Keratinocyte (primary cell): ENCODE results near the gene TMPRSS6. TPM values are rescaled to one million over a fixed set of nuclear protein-coding genes. Genes with fewer than 3 reads are reported as not detected.

Experiments
- DNase-seq: peaks from one replicate; pipeline ENCODE4 v3.0.0-alpha.2; 2011; ENCODE audit warnings: low read depth, missing footprints, low spot score
- FAIRE-seq: peaks from 2 replicates; lab custom pipeline; 2011; peaks lifted over from hg19 to GRCh38; lab: Jason Lieb, UNC
- H2AFZ ChIP-seq: 2 replicates; pipeline ENCODE4 v1.6.0; 2012; ENCODE audit warnings: low read length, control low read depth, inconsistent platforms; ENCODE audit not compliant: control insufficient read depth
- H3K27ac ChIP-seq: 2 replicates; pipeline ENCODE4 v1.5.1; 2011; ENCODE audit warnings: low read length; ENCODE audit not compliant: control insufficient read depth, insufficient read depth
- H3K27me3 ChIP-seq: 3 replicates; pipeline ENCODE4 v1.6.0; 2011; ENCODE audit warnings: low read length; ENCODE audit not compliant: control insufficient read depth, insufficient read depth; ENCODE audit errors: extremely low read depth
- H3K36me3 ChIP-seq, 2 experiments: 2 replicates in 1 of 2; 3 replicates in 1 of 2; pipeline ENCODE4 v1.5.1; 2011; ENCODE audit warnings: low read length in 2 of 2, mild to moderate bottlenecking in 1 of 2; ENCODE audit not compliant: control insufficient read depth in 2 of 2, insufficient read depth in 2 of 2; ENCODE audit errors: extremely low read depth in 1 of 2
- H3K4me1 ChIP-seq: 3 replicates; pipeline ENCODE4 v1.5.1; 2011; ENCODE audit warnings: low read length; ENCODE audit not compliant: control insufficient read depth, insufficient read depth; ENCODE audit errors: extremely low read depth
- H3K4me2 ChIP-seq: 3 replicates; pipeline ENCODE4 v1.6.0; 2011; ENCODE audit warnings: low read depth, low read length; ENCODE audit not compliant: control insufficient read depth, insufficient read depth; ENCODE audit errors: extremely low read depth
- H3K4me3 ChIP-seq, 3 experiments: fragments of 200-600 bp in 1 of 3; sonication (generic) in 1 of 3; 2 replicates in 2 of 3; 3 replicates in 1 of 3; pipeline ENCODE4 v1.5.1; 2011 to 2016; ENCODE audit warnings: low read length in 3 of 3, mild to moderate bottlenecking in 3 of 3, control low read depth in 2 of 3, inconsistent platforms in 1 of 3, low read depth in 1 of 3, mixed read lengths in 1 of 3, mixed run types in 1 of 3, moderate library complexity in 1 of 3; ENCODE audit not compliant: control insufficient read depth in 2 of 3, insufficient read depth in 2 of 3; ENCODE audit errors: extremely low read depth in 1 of 3
- H3K79me2 ChIP-seq: 2 replicates; pipeline ENCODE4 v1.6.0; 2012; ENCODE audit warnings: low read length; ENCODE audit not compliant: control insufficient read depth, insufficient read depth
- H3K9ac ChIP-seq: 3 replicates; pipeline ENCODE4 v1.6.0; 2011; ENCODE audit warnings: low read length; ENCODE audit not compliant: control insufficient read depth, insufficient read depth; ENCODE audit errors: extremely low read depth
- H3K9me1 ChIP-seq: 3 replicates; pipeline ENCODE4 v1.6.0; 2011; ENCODE audit warnings: low read length; ENCODE audit not compliant: control insufficient read depth, insufficient read depth; ENCODE audit errors: extremely low read depth
- H3K9me3 ChIP-seq: 2 replicates; pipeline ENCODE4 v1.5.1; 2012; ENCODE audit warnings: low read depth, low read length; ENCODE audit not compliant: control insufficient read depth
- H4K20me1 ChIP-seq: 3 replicates; pipeline ENCODE4 v1.6.0; 2011; ENCODE audit warnings: low read length; ENCODE audit not compliant: control insufficient read depth, insufficient read depth; ENCODE audit errors: extremely low read depth
- CTCF ChIP-seq, 3 experiments: IDR thresholded peaks in 1 of 3; conservative IDR thresholded peaks in 1 of 3; optimal IDR thresholded peaks in 1 of 3; 2 replicates in 2 of 3; 3 replicates in 1 of 3; pipeline versions ENCODE3 to v1.5.1; 2011; ENCODE audit warnings: low read length in 3 of 3, mild to moderate bottlenecking in 3 of 3, moderate library complexity in 2 of 3, control low read depth in 1 of 3, inconsistent platforms in 1 of 3; ENCODE audit not compliant: insufficient read depth in 2 of 3; ENCODE audit errors: extremely low read depth in 1 of 3
- EZH2 ChIP-seq: IDR thresholded peaks from one replicate; pipeline ENCODE4 v1.6.1; 2012; ENCODE audit warnings: inconsistent platforms, mild to moderate bottlenecking, low read length, moderate library complexity
- dilution Hi-C: fragments of 300-500 bp; cut with MboI; formaldehyde crosslinking; loops from one replicate; pipeline ENCODE4 v1.7.0; 2020; ENCODE audit warnings: low sequenced_read_pairs; ENCODE audit not compliant: extremely low pct_ligation_motif_present
- polyA plus RNA-seq, 5 experiments: library from polyadenylated mRNA; depleted of rRNA in 3 of 5; stranded (reverse) in 3 of 5; stranded (forward) in 1 of 5; unstranded in 1 of 5; fragments of >200 nt; gene quantifications; 1 replicate in 1 of 5; 2 replicates in 3 of 5; 3 replicates in 1 of 5; pipeline versions ENCODE4 v1.2.1 to v1.2.3, GENCODE V29; 2011 to 2012; ENCODE audit warnings: missing spikeins in 2 of 5, low read depth in 1 of 5, low replicate concordance in 1 of 5

Gene TMPRSS6
- polyA plus RNA-seq, 1 donor (not counting 4 experiments of a cell fraction or from before 2014, with no cell fraction given): not detected

GRCh38 chr22:37140686-37141323 is 31.3 kb upstream of the TMPRSS6 start:
- DNase-seq (no peak), FAIRE-seq (no peak)
- peaks cover 33% of the 10 kb centered on the region for H3K4me1 ChIP-seq
- no peaks in the 10 kb centered on the region for H3K79me2 ChIP-seq
- no peak overlapping the region for H3K9ac ChIP-seq
- no peaks in the 10 kb centered on the region for H3K9me3 ChIP-seq
- H3K9me1 ChIP-seq: peaks cover 2% of the 10 kb centered on the region
- no peak overlapping the region for H2AFZ ChIP-seq
- TF ChIP-seq CTCF (optimal IDR thresholded peaks at IDR 0.05 in 1 of 3, IDR thresholded peaks at IDR 0.05 in 1 of 3, conservative IDR thresholded peaks at IDR 0.05 in 1 of 3; ENCODE audit: extremely low read depth in 1 of 3, insufficient read depth in 2 of 3, low read length in 3 of 3): no peak
- TF ChIP-seq EZH2: no peak
- dilution Hi-C loops: no loop called here
- H3K4me3 ChIP-seq: no peak overlapping the region
- H3K27me3 ChIP-seq: no peaks in the 10 kb centered on the region
- no peak overlapping the region for H3K4me2 ChIP-seq
- no peak overlapping the region for H3K27ac ChIP-seq
- H4K20me1 ChIP-seq: no peaks in the 10 kb centered on the region
- no peaks in the 10 kb centered on the region for H3K36me3 ChIP-seq

GRCh38 chr22:37139762-37140161 is 30.2 kb upstream of the TMPRSS6 start:
- no peaks in the 10 kb centered on the region for H3K27me3 ChIP-seq
- peaks cover 2% of the 10 kb centered on the region for H3K9me1 ChIP-seq
- no peaks in the 10 kb centered on the region for H3K79me2 ChIP-seq
- peaks cover 26% of the 10 kb centered on the region for H3K4me1 ChIP-seq
- no peaks in the 10 kb centered on the region for H3K36me3 ChIP-seq
- no peak overlapping the region for H3K4me2 ChIP-seq
- H3K9ac ChIP-seq: no peak overlapping the region
- dilution Hi-C loops: no loop called here
- no peaks in the 10 kb centered on the region for H4K20me1 ChIP-seq
- H2AFZ ChIP-seq: no peak overlapping the region
- no peak overlapping the region for H3K4me3 ChIP-seq
- TF ChIP-seq EZH2: no peak
- TF ChIP-seq CTCF (optimal IDR thresholded peaks at IDR 0.05 in 1 of 3, IDR thresholded peaks at IDR 0.05 in 1 of 3, conservative IDR thresholded peaks at IDR 0.05 in 1 of 3; ENCODE audit: extremely low read depth in 1 of 3, insufficient read depth in 2 of 3, low read length in 3 of 3): no peak
- FAIRE-seq (no peak), DNase-seq (no peak)
- no peaks in the 10 kb centered on the region for H3K9me3 ChIP-seq
- H3K27ac ChIP-seq: no peak overlapping the region
